GM12873 (cell line): Measurements from ENCODE around the gene APBA1.

Experiments
- TF ChIP-seq, protein P1 (sequence below): IDR thresholded peaks from 2 replicates; pipeline ENCODE4 v1.5.1; 2012; ENCODE audit warnings: low read depth, mild to moderate bottlenecking, moderate library complexity, low read length, control low read depth; ENCODE audit not compliant: insufficient read depth; ENCODE audit errors: missing control alignments

APBA1 gene

DNA sequence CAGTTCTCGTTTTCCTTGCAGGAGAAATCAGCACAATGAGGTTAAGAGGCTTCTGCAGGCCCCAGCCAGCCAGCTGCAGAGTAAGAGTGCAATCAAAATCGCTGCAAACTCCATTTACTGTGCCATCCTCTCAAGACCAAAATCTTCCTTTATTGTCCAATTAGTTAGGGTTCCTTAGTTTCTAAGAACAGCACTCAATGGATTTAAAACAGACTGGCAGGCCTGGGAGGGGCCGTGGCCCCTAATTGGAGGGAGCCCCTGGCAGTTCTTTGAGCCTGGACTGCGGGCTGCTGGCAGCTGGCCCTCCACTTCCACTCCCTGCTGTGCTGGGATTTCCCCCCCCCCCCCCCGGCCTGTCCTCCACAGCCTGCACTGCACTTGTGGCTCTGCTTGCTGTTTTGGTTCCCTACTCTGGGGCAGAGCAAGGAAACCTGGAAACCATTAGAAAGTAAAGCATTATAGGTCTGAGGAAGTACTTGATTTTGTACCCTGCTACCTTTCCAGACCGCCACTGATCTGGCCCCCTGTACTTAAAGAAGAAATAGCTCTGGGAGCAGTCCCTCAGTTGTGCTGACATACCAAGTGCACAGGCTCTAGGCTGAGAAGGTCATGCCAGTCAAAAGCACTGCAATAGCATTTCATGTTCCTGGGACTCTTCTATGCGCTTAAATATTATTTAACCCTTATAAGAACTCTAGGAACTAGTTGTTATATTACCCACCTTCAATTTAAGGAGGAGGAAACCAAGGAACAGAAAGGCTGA is 129.0 kb downstream of the APBA1 start:
- TF ChIP-seq, protein P1, sequence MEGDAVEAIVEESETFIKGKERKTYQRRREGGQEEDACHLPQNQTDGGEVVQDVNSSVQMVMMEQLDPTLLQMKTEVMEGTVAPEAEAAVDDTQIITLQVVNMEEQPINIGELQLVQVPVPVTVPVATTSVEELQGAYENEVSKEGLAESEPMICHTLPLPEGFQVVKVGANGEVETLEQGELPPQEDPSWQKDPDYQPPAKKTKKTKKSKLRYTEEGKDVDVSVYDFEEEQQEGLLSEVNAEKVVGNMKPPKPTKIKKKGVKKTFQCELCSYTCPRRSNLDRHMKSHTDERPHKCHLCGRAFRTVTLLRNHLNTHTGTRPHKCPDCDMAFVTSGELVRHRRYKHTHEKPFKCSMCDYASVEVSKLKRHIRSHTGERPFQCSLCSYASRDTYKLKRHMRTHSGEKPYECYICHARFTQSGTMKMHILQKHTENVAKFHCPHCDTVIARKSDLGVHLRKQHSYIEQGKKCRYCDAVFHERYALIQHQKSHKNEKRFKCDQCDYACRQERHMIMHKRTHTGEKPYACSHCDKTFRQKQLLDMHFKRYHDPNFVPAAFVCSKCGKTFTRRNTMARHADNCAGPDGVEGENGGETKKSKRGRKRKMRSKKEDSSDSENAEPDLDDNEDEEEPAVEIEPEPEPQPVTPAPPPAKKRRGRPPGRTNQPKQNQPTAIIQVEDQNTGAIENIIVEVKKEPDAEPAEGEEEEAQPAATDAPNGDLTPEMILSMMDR = no peak

DNA sequence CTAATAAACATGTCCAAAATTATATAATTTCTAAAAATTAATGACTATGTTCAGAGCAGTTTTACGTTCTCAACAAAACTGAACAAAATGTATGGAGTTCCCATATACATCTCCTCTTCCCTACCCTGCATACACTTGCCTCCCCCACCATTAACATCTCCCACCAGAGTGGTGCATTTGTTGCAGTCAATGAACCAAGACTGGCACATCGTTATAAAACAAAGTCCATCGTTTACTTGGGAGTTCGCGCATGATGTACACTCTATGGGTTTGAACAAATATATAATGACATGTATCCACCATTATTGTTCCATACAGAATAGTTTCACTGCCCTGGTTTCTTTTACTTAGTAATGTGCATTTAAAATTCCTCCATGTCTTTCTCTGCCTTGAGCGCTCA is 130.1 kb downstream of the APBA1 start:
- TF ChIP-seq, protein P1 = no peak

DNA sequence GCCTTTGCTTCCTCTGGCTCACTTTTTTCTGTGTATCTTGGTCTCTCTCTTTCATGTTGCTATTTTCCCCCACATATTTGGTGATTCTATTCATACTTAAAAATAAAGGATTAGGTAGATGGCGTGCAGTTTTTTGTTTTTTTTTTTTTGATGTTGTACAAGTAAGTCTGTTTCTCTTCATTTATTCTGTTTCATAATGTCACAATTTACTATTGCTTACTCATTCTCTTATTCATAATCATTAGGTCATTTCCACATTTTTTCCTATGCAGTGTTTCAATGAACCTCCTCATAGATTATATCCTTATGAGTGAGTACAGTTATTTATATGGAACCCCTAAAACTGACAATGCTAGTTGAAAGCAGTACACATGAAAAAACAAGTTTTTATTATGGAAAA is 136.3 kb downstream of the APBA1 start:
- TF ChIP-seq, protein P1 = no peak

DNA sequence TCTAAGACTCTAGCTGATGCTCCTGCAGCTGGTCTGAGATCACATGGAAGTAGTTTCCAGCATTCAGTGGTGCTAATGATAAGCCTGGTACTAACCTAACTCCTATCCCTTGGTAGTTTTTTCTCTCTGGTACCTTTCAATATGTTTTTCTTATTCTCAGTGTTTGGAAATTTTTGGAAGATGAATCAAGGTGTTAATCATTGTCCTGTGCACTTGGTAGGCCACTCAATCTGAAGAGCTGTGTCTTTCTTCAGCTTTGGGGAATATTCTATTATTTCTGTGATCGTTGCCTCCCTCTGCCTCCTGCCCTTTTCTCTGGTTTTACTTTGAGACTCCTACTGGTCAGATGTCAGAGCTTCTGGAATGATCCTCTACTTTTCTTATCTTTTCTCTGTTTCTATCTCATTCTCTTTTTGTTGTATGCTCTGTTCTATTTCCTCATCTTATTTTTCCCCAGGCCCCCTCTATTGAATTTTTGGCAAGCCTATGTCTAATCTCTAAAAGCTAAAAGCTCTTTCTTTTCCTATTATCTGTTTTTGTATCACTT is 136.8 kb downstream of the APBA1 start:
- TF ChIP-seq, protein P1 = no peak

DNA sequence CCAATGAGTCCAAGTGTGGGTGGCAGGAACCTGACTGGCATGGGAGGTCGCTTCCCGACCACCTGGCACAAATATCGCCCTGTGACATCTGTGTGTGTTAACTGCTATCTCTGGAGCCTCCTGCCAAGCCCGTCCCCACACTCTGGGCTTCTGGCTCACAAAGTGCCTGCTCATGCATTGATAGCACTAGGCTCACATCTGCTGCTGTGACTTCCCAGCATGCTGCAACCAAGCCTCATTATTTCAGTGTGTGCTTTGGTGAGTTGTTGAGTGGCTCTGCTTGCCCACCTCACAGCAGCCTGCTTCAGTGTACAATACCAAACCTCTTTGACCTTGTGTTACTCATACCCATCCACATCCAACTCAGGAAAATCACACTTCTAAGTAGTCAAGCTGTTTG is 139.8 kb downstream of the APBA1 start:
- TF ChIP-seq, protein P1 = no peak

DNA sequence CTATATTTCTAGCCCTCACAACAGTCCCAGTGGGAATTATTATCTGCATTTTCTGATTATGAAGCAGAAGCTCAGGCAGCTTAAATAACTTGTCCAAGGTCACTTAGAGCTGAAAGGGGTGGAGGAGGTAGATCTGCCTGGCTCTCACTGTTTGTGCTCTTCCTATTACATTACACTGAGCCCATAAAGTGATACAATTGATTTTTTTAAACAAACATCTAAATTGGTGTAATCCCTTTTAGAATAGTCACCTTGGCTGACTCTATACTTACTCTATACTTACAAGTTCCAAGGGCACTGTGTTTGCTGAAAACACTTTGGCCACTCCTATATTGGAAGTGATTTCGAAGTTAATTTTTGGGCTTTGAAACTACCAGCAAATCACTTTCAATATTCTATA is 144.7 kb downstream of the APBA1 start:
- TF ChIP-seq, protein P1 = no peak

DNA sequence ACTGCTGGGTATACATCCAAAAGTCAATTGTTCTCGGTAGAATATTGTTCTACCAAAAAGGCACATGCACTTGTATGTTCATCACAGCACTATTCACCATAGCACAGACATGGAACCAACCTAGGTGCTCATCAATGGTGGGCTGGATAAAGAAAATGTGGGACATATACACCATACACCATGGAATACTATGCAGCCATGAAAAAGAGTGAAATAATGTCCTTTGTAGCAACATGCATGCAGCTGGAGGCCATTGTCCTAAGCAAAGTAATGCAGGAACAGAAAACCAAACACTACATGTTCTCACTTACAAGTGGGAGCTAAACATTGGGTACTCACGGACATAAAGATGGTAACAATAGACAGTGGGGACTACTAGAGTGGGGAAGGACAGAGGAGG is 145.5 kb downstream of the APBA1 start:
- TF ChIP-seq, protein P1 = no peak
